ENCODE measurements around the gene MYMX. TPM values are rescaled to one million over a fixed set of nuclear protein-coding genes. Genes with fewer than 3 reads are reported as not detected.

MYMX gene
- total RNA-seq, 1 donor from 2014 or later, result not detected

DNA sequence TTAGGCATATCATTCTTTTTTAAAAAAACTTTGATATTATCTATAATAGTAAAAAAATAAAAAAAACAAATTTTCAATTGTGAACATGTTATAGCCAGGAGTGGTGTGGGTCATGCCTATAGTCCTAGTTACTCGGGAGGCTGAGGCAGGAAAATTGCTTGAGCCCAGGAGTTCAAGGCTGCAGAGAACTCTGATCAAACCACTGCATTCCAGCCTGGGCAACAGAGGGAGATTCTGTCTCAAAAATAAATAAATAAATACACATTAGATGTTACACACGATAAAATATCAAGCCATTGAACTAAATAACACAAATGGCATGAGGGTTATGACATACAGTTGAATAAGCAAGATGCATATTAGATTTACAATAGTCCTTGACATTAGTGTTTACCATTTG is 27.9 kb upstream of the MYMX start:
- Histone ChIP-seq H3K4me3 (no peak overlapping the region), H3K36me3 (no peaks in the 10 kb centered on the region), H3K27me3 (no peaks in the 10 kb centered on the region), H3K4me1 (no peaks in the 10 kb centered on the region), H3K27ac (no peak overlapping the region), H3K9me3 (no peaks in the 10 kb centered on the region)
- TF ChIP-seq POLR2AphosphoS5 (IDR thresholded peaks at IDR 0.05; ENCODE audit: insufficient read depth in 1 of 2, low read depth in 1 of 2), result no peak
- TF ChIP-seq POLR2A (IDR thresholded peaks at IDR 0.05), result no peak
- TF ChIP-seq, protein P1, sequence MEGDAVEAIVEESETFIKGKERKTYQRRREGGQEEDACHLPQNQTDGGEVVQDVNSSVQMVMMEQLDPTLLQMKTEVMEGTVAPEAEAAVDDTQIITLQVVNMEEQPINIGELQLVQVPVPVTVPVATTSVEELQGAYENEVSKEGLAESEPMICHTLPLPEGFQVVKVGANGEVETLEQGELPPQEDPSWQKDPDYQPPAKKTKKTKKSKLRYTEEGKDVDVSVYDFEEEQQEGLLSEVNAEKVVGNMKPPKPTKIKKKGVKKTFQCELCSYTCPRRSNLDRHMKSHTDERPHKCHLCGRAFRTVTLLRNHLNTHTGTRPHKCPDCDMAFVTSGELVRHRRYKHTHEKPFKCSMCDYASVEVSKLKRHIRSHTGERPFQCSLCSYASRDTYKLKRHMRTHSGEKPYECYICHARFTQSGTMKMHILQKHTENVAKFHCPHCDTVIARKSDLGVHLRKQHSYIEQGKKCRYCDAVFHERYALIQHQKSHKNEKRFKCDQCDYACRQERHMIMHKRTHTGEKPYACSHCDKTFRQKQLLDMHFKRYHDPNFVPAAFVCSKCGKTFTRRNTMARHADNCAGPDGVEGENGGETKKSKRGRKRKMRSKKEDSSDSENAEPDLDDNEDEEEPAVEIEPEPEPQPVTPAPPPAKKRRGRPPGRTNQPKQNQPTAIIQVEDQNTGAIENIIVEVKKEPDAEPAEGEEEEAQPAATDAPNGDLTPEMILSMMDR (IDR thresholded peaks at IDR 0.05), result no peak
- intact Hi-C loops (cut with DNase I), result no loop called here
- DNase-seq (ENCODE audit: extremely low spot score in 2 of 2), result no peak

DNA sequence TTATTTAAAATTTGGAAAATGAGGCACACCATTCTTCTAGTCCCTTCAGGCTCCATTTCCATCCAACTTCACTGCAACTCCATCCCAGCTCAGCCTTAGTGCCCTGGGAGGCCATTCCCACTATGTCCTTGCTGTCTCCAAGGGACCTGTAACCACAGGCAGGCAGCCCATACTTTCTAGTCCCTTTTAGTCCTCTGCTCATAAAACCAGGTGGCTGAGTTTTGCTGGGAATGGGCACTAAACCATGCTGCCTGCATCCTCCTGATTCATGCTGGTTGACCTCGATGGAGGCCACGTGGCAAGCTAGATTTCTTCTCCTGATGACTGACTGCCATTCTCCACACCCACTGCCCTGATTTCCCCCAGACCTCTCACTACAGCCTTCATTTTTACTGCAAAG is 27.5 kb upstream of the MYMX start:
- intact Hi-C loops (cut with DNase I), result no loop called here
- Histone ChIP-seq H3K27me3 (no peaks in the 10 kb centered on the region), H3K9me3 (no peaks in the 10 kb centered on the region), H3K4me1 (no peaks in the 10 kb centered on the region), H3K36me3 (no peaks in the 10 kb centered on the region), H3K27ac (no peak overlapping the region), H3K4me3 (no peak overlapping the region)
- DNase-seq (ENCODE audit: extremely low spot score in 2 of 2), result no peak
- TF ChIP-seq POLR2AphosphoS5 (IDR thresholded peaks at IDR 0.05; ENCODE audit: insufficient read depth in 1 of 2, low read depth in 1 of 2), result no peak
- no peak for TF ChIP-seq POLR2A (IDR thresholded peaks at IDR 0.05)
- TF ChIP-seq, protein P1 (IDR thresholded peaks at IDR 0.05), result no peak

DNA sequence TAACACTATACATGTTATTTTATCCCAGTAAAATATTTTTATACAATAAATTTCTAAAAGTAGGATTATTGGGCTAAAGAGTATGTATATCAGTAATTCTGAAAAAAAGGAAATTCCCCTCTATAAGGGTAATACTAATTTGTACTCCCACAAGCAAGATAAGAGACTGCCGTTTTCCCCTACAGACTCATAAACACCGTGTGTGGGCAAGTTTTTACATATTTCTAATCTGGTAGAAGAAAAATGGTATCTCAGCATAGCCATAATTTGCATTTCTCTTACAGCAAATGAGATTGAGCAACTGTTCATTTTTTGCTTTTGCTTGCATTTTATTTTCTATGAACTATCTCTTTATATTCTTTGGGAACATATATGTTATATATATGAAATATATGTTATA is 26.0 kb upstream of the MYMX start:
- intact Hi-C loops (cut with DNase I), result no loop called here
- Histone ChIP-seq H3K4me3 (no peak overlapping the region), H3K27ac (no peak overlapping the region), H3K27me3 (no peaks in the 10 kb centered on the region), H3K36me3 (no peaks in the 10 kb centered on the region), H3K4me1 (no peaks in the 10 kb centered on the region), H3K9me3 (no peaks in the 10 kb centered on the region)
- TF ChIP-seq, protein P1 (IDR thresholded peaks at IDR 0.05), result no peak
- TF ChIP-seq POLR2A (IDR thresholded peaks at IDR 0.05), result no peak
- no peak for DNase-seq (ENCODE audit: extremely low spot score in 2 of 2)

DNA sequence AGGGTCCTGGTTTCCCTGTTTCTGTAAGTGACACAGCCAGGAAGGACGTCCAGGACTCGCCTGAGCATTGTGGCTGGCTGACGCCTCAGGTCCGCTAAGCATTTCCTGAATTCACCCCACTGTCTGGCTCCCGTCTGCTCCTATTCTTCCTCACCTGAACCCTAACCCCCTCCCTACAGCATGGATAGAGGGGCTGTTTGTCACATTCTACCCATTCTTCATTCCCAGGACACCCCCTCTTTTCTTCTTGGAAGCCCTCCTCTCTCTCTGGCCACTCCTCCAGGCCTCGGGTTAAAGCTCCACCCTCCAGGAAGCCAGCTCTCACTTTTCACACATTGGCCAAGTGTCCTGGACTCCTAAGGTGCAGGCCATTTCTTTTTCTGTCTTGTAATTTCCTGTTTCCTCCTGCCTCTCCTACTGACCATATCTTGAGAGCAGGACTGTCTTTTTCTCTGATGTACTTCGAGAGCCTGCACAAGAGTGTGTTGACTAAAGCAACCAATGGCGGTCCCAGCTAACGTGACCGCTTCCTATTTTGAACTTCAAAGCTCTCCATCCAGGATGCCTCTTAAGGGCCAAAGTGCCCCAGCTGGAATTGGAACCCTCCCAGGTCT is 24.2 kb upstream of the MYMX start:
- Histone ChIP-seq H3K4me1 (no peaks in the 10 kb centered on the region), H3K27ac (no peak overlapping the region), H3K27me3 (no peaks in the 10 kb centered on the region), H3K9me3 (no peaks in the 10 kb centered on the region), H3K4me3 (no peak overlapping the region), H3K36me3 (no peaks in the 10 kb centered on the region)
- TF ChIP-seq, protein P1 (IDR thresholded peaks at IDR 0.05), result no peak
- TF ChIP-seq POLR2A (IDR thresholded peaks at IDR 0.05), result no peak
- TF ChIP-seq POLR2AphosphoS5 (IDR thresholded peaks at IDR 0.05; ENCODE audit: insufficient read depth in 1 of 2, low read depth in 1 of 2), result no peak
- intact Hi-C loops (cut with DNase I), result no loop called here
- no peak for DNase-seq (ENCODE audit: extremely low spot score in 2 of 2)

DNA sequence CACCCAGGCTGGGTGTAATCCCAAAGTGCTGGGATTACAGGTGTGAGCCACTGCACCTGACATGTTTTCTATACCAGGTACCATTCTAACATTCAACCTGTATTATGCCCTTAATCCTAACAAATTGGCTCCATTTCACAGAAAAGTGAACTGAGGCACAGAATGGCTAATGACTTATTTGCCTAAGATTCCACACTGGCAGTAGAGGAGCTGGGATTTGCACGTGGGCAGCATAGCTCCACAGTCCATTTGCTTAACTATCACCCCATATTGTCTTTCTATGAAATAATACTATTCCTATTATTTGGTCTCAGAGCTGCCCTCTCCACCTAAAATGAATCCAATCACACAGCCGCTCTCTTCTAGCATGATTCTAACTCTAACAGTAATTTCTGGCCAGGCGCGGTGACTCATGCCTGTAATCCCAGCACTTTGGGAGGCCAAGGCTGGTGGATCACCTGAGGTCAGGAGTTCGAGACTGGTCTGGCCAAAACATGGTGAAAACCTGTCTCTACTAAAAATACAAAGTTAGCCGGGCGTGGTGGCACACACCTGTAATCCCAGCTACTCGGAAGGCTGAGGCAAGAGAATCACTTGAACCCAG is 23.3 kb upstream of the MYMX start:
- DNase-seq (ENCODE audit: extremely low spot score in 2 of 2), result no peak
- no peaks in the 10 kb centered on the region for H3K36me3 ChIP-seq
- intact Hi-C loops (cut with DNase I), result no loop called here
- no peaks in the 10 kb centered on the region for H3K4me1 ChIP-seq
- TF ChIP-seq POLR2AphosphoS5 (IDR thresholded peaks at IDR 0.05; ENCODE audit: insufficient read depth in 1 of 2, low read depth in 1 of 2) (no peak), POLR2A (IDR thresholded peaks at IDR 0.05) (no peak)
- TF ChIP-seq, protein P1 (IDR thresholded peaks at IDR 0.05), result no peak
- H3K27me3 ChIP-seq, result no peaks in the 10 kb centered on the region
- no peaks in the 10 kb centered on the region for H3K9me3 ChIP-seq
- no peak overlapping the region for H3K27ac ChIP-seq
- H3K4me3 ChIP-seq, result no peak overlapping the region
